HG02943 (cell line): ENCODE data around the gene DYNC1H1.
"Not testable (repeated sequence)": the region's sequence is repeated elsewhere in the genome, so short reads cannot be mapped to it uniquely, and the experiment has no call there.

Experiments
- ATAC-seq: cut with Tn5 transposase; IDR thresholded peaks from one replicate; pipeline ENCODE4 v1.9.1; 2021; ENCODE audit warnings: mild to moderate bottlenecking, low read depth, moderate library complexity; ENCODE audit not compliant: unreplicated experiment

The DYNC1H1 gene

DNA sequence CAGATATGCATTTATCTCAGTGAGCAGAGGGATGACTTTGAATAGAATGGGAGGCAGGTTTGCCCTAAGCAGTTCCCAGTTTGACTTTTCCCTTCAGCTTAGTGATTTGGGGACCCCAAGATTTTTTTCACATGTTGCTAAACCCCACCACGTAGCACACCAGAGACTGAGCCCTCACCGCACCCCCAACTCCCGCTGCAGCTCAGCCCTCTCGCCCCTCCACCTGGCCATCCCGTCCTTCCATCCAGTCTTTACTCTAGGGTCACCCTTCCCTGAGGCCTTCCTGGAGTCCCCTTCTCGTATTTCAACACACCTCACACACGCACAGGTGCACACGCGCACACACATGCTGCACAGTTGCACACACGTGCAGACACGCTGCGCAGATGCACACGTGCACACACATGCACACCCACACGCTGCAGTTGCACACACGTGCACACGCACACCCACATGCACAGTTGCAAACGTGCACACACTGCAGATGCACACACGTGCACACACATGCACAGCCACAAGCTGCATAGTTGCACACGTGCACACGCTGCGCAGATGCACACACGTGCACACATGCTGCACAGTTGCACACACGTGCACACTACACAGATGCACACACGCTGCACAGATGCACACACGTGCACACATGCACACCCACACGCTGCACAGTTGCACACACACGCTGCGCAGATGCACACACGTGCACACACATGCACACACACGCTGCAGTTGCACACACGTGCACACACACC lies 92.5 kb downstream of the DYNC1H1 start:
- ATAC-seq: no peak

DNA sequence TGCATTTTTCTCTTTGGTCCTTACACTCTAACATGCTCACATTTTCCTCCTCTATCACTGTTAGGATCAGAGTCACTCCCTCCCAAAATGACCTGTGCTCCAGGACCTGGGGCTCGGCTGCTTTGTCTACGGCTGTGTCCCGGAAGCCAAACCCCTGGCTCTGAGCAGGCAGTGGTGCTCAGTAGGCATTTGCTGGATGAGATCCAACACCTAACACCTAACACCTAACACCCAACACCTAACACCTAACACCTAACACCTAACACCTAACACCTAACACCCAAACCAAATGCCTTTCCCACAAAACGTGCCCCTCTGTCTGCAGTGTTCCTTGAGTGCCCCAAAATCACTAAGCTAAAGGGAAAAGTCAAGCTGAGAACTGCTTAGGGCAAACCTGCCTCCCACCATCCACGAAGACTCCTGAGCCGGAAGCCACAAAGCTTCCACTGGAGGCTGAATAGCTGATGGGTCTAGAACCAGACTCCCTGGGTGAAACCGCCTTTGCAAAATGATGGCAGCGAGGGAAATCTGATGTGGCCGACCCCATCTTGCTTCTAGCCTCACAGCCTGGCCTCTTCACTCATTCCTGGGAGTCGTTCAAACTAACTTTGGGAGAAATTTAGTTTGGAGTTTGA lies 93.2 kb downstream of the DYNC1H1 start:
- ATAC-seq: no peak

DNA sequence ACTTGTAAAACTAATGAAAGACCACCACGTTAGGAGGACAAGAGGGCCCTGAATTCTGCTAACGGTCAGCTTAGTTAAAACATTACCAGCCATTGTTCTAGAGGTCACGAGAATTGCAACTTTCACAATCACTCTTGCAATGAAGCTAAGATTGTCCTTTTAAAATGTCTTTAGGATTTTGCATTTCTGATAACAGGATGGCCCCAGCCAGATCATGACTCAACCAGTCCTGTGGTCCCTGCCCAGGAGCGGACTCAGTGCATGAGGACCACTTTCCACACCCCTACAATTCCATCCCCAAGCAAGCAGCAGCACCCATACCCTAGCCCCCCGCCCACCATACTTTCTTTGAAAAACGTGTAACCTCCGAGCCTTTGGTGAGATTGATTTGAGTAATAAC lies 93.8 kb downstream of the DYNC1H1 start:
- ATAC-seq: no peak

DNA sequence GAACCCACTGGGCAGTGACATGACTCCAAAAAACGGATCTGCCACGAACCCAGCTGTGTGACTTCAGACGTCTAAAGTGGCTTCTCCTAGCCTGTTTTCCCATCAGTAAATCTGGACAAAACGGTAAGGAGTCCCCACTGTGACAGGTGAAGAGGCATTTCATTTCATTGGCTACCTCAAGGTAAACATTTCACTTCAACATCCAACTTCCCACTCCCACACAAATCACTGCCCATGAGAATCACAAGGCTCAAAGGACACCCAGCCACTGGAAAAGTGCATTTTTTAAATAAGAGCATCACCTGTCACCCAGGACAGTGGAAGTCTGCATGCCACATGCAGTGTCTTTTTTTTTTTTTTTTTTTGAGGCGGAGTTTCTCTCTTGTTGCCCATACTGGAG lies 94.6 kb downstream of the DYNC1H1 start:
- ATAC-seq: no peak

DNA sequence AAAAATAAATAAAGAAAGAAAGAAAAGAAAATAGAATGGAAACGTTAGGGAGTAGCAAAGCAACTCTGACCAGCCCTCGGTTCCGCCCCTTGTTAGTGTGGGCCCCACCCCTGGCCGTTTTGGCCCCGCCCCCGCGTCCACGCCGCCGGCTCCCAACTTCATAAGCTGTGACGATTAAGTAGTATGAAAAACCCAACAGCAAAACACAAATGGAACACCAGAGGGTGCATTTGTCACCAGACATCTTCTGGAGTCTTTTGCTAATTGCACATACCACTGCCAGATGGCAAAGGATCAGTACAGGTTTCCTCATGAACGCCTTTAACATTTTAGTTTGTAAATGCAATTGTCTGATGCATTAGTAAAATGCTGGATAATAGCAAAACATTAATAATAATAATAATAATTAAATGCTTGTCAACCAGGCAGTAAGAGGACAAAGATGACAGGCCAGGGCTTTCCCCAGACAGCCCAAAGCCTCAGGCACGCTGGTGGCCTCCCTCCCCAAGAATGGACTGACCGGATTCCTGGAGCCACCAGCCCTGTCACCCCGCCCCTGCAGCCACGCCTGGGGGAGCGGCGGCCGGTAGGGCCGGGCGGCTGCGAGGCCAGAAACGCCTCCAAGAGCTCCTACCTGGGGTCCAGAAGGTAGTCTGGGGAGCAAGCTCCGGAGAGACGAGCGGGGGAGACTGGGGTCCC lies 98.9 kb downstream of the DYNC1H1 start:
- no peak for ATAC-seq

DNA sequence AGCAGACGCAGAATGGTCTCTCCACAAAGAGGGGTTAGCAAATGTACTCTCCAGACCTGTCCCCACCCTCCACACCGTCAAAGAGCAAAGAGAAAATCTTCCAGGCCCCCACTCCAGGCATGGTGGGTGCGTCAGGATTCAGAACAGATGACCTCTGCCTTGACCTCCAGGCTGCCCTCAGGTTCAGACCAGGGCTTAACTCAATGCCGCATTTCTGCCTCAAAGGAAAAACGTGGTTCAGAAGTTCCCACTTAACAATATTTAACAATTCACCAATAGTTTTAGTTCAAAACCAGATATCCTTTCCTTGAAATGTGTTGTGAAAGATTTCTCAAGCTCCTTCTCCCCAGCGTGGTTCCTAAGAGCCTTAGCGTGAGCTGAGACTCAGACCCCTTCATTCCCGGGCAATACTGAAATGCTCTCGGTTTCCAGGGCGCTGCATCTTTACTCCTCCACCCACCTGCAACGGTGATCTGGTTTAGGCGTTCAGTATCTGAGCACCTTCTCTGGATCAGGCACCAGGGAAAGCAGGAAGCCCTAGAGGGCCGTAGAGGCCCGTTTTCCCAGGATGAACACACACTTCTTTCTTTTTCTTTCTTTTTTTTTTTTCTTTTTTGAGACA lies 99.5 kb downstream of the DYNC1H1 start:
- no peak for ATAC-seq

DNA sequence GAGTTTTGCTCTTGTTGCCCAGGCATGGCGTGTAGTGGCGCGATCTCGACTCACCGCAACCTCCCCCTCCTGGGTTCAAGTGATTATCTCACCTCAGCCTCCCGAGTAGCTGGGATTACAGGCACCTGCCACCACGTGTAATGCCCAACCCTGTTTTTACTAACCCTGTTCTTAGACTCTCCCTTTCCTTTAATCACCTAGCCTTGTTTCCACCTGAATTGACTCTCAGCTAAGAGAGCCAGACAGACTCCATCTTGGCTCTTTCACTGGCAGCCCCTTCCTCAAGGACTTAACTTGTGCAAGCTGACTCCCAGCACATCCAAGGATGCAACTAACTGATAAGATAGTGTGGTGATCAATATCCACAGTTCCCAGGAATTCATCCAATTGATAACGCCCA lies 100.2 kb downstream of the DYNC1H1 start:
- ATAC-seq: not testable (repeated sequence)

DNA sequence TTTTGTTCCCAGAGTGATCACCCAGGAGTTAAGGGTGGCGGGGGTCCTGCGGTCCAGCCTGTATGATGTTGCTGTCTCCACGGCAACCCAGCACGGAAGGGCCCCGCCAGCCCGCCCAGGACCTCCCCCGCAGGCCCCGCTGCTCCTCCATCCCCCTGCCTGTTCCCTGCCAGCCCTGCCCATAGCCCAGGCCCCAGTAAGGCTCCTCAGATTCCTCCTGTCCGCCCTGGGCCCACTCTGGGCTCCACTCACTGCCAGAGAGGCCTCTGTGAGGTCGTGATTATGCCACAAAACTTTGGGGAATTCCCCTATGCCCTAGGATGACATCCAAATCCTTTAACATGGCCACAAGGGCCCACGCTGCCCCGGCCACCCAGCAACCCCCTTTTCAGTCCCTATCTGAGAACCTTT lies 101.7 kb downstream of the DYNC1H1 start:
- no peak for ATAC-seq

DNA sequence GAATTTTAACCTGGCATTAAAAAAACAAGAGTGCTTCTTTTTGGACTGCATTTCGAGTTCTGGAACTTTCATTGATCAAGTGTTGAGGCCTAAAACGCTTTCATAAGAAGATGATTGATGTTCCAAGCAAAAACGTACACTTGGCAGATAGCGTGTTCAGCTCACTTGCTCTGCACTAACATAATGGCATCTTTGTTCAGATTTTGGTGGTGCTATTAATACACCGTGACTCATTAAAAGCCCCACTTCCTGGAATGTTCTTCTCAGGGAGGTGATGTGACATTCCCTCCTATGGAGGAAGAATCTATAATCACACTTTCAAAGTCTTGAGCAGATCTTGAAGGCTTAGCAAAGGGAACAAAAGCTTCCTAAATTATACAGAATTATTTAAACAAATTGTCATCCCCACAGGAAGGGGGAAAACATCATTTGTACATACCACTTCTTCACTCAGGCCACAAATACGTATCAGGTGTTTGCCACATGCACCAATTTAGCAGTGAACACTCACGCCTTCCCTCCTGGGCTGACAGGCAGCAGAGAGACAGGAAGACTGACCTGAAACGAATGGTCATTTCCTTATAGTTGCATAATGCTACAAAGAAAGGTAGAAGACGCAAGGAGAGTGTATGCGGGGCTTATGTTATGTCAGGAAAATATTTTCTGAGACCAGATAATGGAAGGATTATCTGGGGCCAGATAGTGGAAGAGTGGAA lies 107.1 kb downstream of the DYNC1H1 start:
- ATAC-seq: no peak

DNA sequence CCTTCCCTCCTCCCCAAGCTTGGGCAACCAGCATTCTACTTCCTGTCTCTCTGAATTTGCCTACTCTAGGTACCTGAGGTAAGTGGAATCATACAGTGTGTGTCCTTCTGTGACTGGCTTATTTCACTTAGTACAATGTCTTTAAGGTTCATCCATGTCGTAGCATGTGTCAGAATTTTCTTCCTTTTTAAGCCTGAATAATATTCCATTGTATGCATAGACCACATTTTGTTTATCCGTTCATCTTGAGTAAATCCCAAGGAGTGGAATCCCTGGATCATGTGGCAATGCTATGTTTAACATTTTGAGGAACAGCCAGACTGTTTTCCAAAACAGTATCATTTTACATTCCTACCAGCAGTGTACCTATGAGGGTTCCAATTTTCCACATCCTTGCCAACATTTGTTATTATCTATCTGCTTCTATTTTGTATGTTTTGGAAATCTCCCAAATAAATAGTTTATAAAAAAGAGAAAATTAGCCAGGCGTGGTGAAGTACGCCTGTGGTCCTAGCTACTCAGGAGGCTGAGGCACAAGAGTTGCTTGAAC lies 110.1 kb downstream of the DYNC1H1 start:
- ATAC-seq: no peak

DNA sequence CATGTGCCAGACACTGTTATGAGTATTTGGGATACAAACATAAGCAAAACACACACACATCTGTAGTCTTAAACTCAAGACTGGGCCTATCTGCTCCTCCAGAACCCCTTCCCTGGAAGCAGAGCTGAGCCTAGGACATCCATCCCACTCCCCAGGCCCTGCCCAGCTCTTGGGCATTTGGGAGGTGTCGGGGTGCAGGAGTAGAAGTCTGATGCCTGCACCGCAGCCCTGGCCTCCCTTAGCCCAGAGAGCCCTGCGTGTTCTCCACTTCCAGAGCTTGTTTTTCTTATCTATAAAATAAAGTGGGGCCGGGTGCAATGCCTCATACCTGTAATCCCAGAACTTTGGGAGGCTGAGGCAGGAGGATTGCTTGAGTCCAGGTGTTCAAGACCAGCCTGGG lies 110.8 kb downstream of the DYNC1H1 start:
- no peak for ATAC-seq

DNA sequence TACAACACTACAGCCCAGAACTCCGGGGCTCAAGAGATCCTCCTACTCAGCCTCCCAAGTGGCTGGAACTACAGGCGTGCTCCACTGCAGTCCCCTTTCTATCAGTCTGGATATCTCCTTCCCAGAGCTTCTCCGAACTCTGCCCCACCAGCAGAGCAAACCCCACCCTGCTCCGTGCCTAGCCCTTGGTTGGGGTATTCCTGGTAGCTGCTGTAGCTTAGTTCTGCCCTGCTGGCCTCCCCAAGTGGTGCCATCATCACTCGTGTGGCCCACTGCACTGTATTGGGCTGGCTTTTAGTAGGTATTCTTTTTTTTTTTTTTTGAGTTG lies 113.0 kb downstream of the DYNC1H1 start:
- no peak for ATAC-seq

DNA sequence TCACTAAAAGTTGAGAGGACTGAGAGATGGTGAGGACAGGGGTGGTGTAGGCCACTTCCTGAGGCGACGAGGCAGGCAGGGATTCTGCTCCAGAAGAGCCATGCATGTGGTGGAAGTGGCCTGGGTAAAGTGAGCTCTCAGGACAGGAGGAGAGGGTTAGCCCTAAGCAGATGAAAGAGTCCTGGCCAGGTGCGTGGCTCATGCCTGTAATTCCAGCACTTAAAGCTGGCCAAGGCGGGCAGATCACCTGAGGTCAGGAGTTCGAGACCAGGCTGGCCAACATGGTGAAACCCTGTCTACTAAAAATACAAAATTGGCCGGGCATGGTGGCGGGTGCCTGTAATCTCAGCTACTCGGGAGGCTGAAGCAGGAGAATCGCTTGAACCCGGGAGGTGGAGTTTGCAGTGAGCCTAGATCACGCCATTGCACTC lies 114.0 kb downstream of the DYNC1H1 start:
- ATAC-seq: not testable (repeated sequence)

DNA sequence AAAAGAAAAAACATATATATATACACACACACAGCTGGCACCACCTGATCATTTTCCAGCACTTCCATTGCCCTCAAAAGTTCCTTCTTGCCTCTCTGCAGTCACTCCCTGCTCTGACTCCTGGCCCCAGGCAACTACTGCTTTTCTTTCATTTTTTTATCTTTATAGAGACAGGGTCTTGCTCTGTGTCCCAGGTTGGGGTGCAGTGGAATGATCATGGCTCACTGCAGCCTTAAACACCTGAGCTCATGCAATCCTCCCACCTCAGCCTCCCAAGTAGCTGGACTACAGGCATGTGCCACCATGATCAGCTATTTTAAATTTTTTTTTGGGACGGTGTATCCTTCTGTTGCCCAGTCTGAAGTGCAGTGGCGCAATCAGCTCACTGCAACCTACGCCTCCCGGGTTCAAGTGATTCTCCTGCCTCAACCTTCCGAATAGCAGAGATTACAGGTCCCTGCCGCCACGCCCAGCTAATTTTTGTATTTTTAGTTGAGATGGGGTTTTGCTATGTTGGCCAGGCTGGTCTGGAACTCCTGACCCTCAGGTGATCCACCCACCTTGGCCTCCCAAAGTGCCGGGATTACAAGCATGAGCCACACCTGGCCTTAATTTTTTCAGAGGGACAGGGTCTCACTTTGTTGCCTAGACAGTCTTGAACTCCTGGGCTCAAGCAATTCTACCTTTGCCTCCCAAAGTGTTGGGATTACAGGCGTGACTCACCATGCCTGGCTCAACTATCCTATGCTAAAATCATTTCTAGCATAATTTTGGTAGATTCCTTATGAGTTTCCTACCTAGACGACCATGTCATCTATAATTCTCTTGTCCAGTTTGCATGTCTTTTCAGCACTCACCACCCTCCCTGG lies 114.7 kb downstream of the DYNC1H1 start:
- ATAC-seq: no peak

DNA sequence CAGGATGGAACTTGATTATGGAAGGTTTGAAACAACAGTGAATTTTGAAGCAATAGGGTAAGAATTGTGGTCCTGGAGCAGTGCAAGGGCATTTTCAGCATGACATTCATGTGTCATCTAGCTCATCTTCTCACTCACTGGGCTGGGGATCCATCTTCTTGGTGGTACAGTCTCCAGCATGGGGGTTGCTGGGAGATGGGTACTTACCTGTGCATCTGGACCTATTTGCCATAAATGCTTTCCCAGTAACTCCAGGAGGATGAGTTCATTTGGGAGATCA lies 115.3 kb downstream of the DYNC1H1 start:
- ATAC-seq: no peak

DNA sequence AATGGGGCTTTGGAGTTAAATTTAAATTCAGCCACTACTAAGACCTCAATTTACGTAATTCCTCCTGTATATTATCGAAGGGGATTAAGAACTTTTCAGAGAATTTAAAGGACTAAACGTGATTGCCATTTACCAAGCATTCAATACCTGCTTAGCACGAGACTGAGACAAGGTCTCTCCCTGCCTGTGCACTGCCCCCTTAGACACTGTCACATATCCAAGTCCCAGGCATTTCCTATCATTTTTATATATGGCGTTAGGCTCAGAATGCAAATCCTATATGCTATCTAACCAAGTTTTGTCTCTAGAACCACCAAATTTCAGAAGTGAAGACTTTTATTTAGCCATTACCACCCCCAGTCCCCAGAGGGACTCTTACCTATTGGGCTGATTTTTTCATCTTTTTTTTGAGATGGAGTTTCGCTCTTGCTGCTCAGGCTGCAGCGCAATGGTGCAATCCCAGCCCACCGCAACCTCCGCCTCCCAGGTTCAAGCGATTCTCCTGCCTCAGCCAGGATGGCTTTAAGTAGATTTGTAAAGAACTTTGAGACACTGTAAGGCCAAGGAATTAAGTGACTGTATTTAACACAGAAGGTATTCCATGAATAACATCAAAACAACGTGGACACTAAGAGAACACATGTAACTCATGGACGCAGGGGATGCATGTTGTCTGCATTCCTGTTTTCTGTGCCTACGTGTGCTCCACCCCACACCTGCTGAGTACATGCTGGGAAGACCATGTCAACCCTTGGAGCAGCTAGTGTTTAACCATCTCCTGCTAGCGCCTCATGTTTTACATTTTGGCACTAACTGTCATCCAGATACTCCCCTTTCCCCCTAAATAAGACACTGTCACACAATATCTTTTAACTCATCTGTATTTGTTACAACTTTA lies 116.1 kb downstream of the DYNC1H1 start:
- ATAC-seq: no peak

DNA sequence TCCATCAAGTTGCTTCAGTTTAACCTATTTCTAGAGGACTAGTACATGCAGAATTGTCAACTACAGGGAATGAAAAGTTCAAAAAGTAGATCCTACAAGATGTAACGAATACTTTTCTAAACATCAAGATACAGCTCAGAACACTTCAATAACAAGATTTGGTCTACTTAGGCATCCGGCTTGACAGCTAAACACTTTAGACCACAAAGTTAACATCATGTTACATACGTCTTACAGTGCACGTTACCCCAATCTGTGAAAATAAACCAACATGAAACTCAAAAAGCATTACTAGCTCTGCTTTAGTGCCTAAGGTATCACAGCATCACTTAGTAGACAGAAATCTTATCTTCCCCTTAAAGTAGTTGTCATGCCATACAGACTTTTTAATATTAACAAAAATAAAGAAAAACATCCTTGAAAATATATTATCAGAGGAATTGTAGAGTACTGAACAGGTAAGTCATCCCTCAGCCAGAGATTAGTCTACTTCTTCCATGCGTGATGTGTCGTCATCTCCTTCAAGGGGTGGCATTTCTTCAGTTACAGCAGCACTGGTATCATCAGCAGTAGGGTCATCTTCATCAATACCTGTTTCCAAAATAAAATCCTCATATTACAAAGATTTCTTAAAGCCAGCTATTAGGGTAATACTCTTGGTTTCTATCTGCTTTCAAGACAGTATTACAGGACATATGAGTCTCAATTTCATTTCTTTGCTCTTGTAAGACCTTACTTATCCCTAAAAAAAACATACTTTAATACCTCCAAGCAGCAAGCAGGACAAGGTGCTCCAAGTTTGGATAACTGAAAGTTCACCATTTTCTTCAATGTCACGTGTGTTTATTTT lies 117.1 kb downstream of the DYNC1H1 start:
- no peak for ATAC-seq

DNA sequence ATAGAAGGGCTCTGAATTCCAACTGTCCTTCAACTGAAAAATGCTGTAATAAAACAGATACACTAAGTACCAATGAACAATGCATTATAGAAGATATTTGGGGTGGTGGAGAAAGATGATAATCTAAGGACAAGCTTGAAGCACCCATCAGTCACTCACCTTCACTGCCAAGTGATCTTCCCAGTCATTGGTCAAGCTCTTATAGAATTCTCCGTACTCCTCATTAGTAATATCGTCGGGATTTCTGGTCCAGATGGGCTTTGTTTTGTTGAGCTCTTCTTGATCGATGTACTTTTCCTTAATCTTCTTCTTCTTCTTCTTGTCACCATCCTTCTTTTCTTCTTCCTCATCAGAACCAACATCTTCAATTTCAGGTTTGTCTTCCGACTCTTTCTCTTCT lies 120.1 kb downstream of the DYNC1H1 start:
- ATAC-seq: not testable (repeated sequence)
